ENCODE results near the gene MRPL9.

MRPL9 gene

DNA sequence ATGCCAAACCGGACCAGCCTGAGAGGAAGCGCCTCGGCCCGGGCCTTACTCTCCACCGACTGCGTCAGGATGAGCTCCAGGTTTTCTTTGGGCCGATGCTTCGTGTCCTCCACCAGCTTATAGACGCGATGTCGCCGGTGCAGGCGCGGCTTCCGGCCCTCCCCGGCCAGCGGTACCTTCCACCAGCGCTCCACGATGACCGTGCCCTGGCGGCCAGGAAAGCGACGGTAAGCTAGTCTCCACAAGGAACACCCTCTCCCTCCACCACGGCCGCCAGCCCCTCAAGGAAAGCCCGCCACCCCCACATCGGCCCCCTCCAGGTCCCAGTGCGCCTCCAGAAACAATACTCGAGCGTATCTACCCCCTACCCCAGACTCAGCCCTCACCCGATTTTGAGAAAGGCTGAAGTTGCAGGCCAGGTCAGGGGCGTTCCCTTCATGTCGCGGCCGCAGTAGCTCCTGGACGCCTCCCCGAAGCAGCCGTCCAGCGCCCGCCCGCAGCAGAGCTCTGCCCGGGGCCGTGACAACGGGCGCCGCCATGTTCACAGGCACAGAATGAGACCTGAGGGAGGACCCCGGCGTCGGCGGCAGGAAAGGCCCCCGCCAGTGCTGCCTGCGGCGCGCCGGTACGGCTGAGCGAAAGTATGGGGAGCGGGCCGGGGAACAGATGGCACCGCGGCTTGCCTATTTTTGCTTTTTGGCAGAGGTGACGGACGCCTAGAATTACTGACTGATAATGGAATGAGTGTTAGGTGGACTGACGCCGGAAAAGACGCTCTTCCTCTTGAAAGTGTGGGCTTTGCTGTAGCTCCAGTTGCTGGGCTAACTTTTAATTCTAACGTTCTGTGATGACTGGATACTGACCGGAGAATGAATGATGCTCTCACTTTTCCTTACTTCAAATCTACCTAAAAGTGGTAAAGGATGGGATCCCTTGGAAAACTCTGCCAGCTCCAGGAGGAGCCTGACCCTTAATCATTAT lies at the start of gene MRPL9:
TSS of gene MRPL9 (minus strand) at position 556 of the 981 bp plus-strand sequence. CDS start at position 539, 17 bp downstream.
- DNase-seq, result peak; percentile 90

DNA sequence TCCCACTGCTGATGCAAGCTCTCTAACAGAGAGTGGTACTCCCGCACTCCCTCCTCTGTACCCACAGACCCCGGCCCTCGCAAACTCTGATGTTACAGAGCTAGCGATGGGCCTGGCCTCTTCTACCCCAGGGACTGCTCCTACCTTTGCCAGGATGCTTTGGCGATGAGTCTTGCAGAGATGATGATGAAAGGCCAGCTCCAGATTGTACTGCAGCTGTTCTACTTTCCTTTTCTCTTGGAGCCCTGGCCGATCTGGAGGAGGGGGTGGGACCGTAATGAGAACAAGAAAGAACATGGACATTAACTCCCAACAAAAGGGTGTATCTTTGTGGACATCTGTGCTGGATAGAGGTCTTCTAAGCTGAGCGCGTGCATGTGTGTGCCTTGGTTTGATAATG lies 47.9 kb upstream of the MRPL9 start:
- no peak for DNase-seq

DNA sequence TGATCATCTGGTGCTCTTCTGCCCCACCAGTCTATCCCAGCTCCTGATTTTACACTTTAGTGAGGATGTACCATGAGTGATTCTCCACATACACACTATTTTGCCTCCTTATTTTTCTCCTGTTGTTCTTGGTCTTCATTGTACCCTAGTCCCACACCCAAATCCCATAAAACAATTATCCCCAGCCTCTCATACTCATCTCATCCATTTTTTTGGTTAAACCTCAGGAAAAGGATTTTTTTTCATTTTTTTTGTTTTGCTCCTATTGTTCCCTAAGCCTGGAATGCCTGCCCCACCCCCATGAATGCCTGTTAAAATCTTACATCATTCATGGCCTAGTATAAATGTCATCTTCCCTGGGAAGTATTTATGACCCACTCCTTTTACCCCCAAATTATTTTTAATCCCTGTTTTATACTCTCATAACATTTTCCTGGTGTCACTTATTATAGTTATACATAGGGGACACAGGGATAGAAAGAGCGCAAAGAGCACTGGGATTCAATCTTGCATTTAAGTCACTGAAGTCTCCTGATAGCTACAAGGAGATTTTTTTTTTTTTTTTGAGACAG lies 46.8 kb upstream of the MRPL9 start:
- no peak for DNase-seq

GRCh38 chr1:151809290-151809984 lies 46.1 kb upstream of the MRPL9 start:
- no peak for DNase-seq

- DNase-seq, result no peak
These were observed 44.5 kb upstream of the MRPL9 start for GRCh38 chr1:151807766-151808165.

- DNase-seq, result no peak
These were observed 43.8 kb upstream of the MRPL9 start for GRCh38 chr1:151807131-151807530.

DNA sequence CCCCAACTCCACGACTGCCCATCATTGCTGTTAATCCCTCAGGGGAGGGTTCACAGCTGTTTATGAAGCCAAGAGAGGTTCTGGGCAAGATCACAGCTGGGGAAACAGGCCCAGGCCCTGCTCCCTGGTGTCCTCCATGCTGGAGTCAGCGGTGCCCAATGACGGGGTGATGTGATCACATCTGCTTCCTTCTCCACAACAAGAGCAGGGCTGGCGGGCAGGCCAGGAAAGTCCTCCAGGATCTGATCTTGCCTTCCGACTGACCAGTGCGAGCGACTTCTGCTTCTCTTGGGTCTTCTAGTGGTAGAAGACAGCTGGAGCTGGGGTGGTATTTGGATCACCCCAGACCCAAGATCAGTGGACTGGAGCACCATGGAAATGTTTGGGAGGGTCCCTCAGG lies 42.9 kb upstream of the MRPL9 start:
- DNase-seq, result no peak

DNA sequence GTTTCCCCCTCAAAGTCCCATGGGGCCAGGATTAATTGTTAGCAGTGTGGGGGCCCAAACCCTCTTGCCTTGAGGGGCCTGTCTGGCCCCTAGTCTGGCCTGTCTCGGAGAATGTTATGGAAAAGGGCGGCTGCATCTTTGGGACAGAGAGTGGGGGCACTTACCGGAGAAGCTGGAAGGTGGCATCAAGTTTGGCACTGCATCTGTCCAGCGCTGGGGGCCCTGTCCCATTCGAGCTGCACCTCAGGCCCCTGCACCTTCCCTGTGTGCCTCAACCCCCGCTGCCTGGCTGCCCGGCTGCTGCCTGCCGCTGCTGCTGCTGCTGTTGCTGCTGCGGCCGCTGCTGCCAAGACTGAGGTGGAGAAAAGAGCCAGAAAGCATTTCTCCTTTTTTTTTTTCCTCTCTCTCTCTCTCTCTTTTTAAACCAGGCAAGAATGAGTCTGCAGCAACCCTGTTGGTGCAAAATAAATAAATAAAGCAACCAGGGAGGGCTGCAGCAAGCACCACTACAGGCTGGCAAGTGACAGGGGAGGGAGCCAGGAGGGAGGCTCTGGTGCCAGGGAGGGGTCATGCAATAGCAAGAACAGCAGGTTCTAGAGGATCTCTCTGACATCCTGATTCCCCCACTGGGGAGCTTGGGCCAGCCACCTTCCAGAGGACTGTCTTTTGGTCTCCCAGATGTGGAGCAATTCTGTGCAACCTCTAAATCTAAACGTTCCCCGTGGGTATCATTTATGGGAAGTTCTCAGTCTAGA lies 41.9 kb upstream of the MRPL9 start, which contains the start of gene LINGO4:
TSS of gene LINGO4 (minus strand) at position 354 of the 755 bp plus-strand sequence. CDS start 2,715 bp downstream, outside the sequence.
- DNase-seq, result no peak

DNA sequence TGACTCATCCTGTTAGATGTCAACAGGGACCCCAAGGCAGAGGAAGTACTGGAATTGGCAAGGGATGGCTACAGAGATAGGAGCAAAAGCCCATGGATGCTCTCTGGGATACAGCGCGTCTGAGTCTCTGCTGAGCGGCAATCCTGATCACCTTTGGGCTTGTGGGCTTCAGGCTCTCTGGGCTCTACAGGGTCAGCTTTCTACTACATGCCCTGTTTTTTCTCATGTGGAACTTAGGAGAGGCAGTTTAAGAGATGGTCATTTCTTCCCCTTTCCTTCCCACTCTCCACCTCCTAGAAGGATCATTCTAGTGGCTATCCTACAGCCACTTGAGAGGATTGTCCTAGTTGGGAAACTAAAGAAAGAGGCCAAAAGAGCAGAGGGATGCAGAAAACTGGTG lies 40.6 kb upstream of the MRPL9 start:
- DNase-seq, result no peak

DNA sequence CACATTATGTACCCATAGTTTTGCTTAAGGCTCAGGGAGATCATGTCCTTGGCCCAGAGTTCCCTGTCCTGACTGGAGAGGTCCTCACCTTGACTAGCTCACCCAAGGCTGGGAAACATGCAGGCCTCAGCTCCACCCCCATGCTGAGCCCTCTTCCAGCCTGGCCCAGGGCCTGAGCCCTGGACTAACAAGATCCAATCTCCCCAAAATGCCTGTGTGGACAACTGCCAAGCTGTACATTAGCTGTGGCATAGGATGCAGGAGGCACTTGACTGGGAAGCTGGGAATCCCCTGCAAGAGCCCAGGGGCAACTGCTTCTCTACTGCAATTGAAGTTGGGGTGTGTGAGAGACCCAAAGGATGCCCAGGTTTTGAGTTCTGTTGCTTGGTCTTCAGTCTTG lies 39.9 kb upstream of the MRPL9 start:
- DNase-seq, result no peak

- DNase-seq, result no peak
These were observed 39.1 kb upstream of the MRPL9 start for GRCh38 chr1:151802372-151802771.

GRCh38 chr1:151801846-151802245 lies 38.5 kb upstream of the MRPL9 start:
- DNase-seq, result no peak

GRCh38 chr1:151801310-151801820 lies 38.1 kb upstream of the MRPL9 start:
- DNase-seq, result no peak

DNA sequence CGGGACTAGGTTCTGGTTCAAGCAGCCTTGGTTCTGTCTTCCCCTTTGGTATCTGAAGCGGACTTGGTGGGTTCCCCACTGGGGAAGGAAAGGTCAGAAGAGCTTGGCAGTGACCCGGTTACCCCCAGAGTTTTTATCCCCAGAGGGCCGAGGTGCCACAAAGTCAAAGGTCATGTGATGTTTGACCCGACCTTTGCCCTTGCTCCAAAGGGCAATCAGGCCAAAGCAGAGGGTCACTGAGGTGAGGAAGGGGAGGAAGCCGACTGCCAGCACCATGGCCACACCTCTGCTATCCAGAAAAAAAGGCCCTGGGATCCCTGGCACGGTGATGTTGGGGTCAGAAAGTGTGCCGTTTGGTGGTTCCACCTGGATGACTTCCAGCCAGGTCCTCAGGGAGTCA lies 37.5 kb upstream of the MRPL9 start:
- DNase-seq, result no peak

DNA sequence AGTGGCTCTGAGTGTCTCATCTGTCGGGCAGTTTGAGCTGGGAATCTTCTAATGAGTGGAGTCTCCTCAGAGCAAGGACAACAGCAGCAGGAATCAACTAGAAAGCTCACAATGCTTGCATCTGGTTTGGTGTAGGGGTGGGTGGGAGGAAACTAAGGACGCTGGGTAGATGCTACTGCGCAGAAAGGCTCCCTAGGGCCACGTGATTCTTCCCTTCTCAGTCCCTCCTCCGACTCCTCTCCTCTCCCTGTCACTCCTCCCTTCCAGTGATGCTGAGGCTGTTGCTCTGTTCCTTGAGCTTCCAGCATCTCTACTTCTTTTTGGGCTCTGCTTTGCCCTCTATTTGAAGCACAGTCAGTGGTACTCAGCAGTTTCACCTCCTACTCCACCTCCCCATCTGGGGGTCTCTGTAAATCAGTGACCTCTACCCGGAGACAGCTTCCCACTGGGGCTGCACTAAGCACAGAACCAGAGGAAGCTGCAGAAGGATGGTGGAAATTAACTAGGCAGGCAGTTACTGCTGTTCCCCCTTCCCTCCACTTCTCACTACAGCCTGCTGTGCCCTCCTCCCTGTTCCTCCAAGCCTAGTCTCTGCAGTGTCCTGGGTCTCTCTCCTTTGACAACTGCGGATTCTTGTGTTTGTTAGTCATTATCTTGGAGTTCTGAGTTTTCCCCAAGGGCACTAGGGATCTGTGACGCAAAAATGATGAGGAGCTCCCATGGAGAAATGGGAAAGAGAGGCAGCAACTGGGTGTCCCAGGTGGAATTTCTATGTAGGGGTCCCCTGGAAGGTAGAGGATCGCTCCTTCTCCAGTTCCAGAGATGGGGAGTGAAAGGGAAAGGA lies 36.1 kb upstream of the MRPL9 start:
- DNase-seq, result no peak

DNA sequence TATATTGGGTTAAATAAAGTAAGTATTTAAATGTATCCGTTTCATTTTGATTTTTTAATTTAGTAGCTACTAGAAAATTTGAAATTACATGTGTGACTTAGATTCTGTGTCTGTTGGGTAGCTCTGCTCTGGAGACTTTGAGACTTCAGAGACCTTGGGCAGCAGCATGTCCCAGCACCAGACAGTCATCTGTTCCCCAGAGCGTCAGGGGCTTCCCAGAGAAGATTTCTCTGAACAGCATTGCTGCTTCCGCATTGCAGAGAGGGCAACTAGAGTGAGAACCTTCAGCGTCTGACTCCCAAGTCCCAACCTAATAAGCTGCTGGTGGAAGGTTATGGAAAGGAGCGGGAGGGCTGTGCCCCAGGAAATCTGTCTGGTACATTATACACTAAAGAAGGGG lies 35.3 kb upstream of the MRPL9 start:
- no peak for DNase-seq

DNA sequence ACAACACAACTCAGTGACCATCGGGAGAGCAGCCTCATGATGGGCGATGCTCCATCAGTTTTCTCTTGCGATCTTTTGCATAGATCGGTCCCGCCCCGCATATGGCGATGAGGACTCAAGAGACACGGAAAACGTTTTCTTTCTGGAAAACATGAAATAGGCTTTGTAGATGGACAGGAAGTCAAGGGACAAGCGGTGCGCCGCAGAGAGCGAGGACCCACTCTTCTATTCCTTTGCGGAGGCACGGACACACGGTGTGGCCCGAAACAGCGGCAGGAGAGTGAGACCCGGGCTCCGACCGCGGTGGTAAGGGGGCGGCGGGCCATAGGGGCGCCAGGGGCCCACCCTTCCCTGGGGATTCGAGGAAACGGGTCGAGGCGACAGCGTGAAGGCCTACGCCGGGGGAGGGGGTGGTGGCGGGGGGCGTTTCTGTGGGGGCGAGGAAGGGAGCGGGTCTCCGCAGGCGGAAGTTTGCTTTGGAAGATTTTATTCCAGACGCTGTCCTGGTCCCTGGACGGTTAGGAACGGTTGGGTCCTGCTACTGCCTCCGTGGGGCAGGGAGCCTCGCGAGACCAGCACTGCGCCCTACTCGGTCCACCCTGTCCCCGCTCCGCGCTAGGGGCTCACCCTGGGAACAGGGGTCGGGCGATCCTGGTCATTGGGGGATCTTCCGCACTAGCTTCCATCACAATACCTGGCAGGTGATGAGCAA lies 27.8 kb upstream of the MRPL9 start:
- no peak for DNase-seq

- DNase-seq, result peak; percentile 99
These were observed 27.0 kb upstream of the MRPL9 start, which contains the start of gene TDRKH for GRCh38 chr1:151790071-151790939. TSS of gene TDRKH (minus strand) at chr1:151790500. CDS start at chr1:151783022, 7,478 bp downstream.

DNA sequence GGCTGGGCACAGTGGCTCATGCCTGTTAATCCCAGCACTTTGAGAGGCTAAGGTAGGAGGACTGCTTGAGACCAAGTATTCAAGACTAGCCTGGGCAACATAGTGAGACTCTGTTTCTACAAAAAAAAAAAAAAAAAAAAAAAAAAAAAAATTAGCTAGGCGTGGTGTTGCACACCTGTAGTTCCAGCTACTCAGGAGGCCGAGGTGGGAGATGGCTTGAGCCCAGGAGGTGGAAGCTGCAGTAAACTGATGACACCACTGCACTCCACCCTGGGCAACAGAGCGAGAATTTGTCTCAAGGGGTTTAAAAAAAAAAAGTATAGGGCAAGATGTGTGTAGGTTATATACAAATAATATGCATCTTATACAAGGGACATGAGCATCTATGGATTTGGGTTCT lies 24.4 kb upstream of the MRPL9 start:
- no peak for DNase-seq

DNA sequence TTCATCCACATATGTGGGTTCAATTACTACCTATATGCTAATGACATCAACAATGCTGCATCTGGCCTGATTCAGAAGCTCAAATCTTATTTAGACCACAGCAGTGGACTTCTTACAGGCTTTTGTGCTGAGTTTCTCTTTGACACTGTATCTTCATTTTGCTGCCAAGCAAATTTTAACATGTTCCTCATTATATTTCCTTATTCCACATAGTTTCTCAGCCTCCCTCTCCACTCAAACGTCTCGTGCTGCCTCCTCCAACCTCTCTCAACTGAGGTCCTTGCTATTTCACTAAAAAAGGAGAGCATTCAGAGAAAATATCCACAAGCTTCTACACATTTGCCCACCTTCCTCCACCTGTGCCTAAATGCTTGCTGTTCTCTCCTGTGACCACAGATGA lies 20.5 kb upstream of the MRPL9 start:
- no peak for DNase-seq

Data from left hindlimb (tissue), 1 donor.